HG03460 (cell line): ENCODE data around the gene RDH11.
"Not testable (repeated sequence)": the region's sequence is repeated elsewhere in the genome, so short reads cannot be mapped to it uniquely, and the experiment has no call there.

ENCODE experiments used
- ATAC-seq: cut with Tn5 transposase; IDR thresholded peaks from one replicate; pipeline ENCODE4 v1.9.1; 2021; ENCODE audit not compliant: unreplicated experiment

Gene RDH11

GRCh38 chr14:67704484-67705089 is 9.0 kb upstream of the RDH11 start:
- peak; percentile 54 for ATAC-seq

GRCh38 chr14:67703997-67704396 is 8.4 kb upstream of the RDH11 start:
- ATAC-seq = no peak

GRCh38 chr14:67701492-67701891 is 5.9 kb upstream of the RDH11 start, which contains the start of gene RDH12:
Gene RDH12 (plus strand): TSS chr14:67701886. CDS start chr14:67722643, 20,757 bp downstream.
- ATAC-seq = not testable (repeated sequence)

- no peak for ATAC-seq
Observed at GRCh38 chr14:67698179-67698578, 2.6 kb upstream of the RDH11 start.

DNA sequence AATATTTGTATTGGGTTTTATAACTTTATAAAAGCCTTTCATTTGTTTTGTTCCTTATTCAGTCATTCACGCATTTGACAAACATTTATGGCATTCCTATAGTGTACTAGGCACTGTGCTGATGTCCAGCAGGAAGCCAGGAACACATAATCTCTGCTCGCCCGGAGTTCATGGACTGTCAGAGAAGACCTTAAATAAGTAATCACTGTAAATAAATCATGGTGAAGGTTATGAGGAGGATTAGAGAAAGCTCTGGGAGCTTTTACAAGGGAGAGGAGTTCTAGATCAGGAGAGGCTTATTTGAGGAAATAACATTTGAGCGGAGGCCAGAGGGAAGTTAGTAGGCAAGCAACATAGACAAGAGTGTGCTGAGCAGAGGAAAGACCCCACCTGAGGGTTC is 1.4 kb upstream of the RDH11 start:
- ATAC-seq = no peak

DNA sequence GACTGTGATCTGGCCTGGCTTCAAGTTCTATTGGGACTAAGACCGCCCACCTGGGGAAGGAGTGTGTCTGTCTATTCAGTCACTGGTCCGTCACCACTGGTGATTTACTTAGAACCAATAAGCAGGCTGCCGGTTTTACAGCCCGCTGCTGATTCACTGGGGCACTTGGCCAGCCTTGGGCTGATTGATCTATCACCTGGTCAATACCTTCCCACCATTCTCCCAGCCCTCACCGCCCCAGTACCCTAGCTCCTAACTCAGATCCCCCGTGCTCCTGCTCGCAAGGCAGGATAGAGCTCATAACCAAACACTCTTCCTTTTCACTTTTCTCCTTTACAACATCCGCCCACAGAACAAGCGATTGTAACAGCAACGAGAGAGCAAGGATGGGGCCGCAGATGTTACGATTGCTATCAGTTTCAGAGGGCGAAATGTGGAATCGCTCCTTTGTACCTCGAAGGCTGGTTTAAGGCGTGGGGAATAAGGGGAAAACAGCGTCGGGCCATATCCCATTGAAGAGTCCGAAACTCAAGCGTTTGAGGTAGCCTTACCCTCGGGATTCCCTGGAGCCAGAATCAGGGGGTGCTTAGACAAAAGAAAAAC is 672 bp downstream of the RDH11 start:
- peak; percentile 90 for ATAC-seq

DNA sequence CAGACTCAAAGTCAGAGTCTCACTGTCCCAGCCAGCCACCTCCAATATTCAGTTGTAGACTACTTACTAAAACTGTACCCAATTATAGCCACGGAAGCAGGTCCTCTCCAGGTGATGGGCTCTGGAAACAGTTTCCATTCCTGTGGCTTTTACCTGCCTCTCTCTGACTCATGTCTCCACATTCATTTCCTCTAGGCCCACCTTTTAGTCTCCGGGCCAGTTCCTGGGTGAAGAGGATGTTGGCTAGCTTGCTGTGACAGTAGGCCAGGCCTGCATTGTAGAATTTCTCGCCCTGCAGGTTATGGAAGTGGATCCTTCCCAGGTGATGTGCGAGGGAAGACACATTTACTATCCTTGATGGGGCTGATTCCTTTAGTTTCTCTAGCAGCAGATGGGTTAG is 5.6 kb downstream of the RDH11 start:
- no peak for ATAC-seq

GRCh38 chr14:67683842-67684241 is 11.7 kb downstream of the RDH11 start:
- ATAC-seq = no peak

- no peak for ATAC-seq
Observed at GRCh38 chr14:67680941-67681340, 14.6 kb downstream of the RDH11 start.

- ATAC-seq = peak; percentile 91
Observed at GRCh38 chr14:67680121-67680602, 15.4 kb downstream of the RDH11 start.

DNA sequence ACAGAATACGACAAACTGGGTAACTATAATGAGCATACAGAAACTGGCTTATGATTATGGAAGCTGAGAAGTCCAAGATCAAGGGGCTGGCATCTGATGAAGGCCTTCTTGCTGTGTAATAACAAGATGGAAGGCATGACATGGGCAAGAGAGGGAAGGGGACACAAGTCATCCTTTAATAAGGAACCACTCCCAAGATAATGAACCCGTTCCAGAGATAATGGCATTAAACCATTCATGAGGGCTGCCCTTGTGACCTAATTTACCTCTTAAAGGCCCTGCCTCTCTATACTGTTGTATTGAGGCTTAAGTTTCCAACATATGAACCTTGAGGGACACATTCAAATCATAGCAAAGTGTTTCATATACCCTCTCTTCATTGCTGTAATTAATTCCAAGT is 16.6 kb downstream of the RDH11 start:
- ATAC-seq = no peak

DNA sequence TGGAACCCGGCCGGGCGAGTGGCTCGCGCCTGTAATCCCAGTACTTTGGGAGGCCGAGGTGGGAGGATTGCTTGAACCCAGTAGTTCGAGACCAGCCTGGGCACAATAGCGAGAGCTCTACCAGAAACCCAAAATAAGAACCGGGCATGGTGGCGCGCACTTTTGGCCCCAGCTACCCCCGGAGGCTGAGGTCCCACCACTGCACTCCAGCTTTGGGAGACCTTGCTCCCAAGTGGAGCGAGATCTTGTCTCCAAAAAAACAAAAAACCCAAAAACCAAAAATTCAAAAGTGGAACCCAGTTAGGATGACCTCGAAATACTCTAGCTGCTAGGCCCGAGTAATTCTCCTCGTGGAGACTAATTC is 20.4 kb downstream of the RDH11 start:
- ATAC-seq = no peak

GRCh38 chr14:67674480-67675218 is 20.9 kb downstream of the RDH11 start, which contains the start of gene VTI1B:
Gene VTI1B (minus strand): TSS chr14:67674632. CDS start chr14:67674489, 143 bp downstream.
- ATAC-seq = peak; percentile 88

DNA sequence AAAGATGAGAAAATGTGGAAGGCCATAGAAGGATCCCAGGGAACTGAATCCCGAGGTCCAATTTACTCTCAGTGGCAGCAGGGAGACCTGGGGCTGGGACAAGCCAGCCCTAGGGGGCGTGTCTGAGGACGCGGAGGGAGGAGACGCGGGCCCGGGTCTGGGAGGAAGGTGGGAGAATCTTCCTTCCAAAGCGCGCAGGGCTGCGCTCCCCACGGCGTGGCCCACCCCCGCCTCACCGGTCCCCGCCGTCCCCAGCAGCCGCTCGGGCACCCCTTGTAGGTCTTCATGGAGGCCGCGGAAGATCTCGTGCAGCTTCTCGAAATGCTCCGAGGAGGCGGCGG is 21.5 kb downstream of the RDH11 start:
- peak; percentile 50 for ATAC-seq

DNA sequence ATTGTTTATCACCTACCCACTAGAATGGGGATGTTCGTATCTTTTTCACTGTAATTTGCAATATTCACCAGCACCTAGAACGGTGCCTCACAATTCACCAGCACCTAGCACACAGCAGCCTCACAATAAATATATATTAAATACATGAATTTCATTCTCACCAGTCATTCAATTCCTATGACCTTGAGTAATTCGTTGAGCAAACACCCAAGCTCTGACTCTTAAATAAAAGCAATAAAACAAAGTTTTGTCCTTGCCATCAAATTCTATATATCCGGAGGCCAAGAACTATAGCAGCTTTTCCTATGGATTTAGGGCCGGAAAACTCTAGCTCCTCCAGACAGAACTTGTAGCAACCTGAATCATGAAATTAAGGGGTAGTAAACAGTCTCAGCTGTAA is 22.1 kb downstream of the RDH11 start:
- ATAC-seq = no peak

- peak; percentile 55 for ATAC-seq
Observed at GRCh38 chr14:67668559-67668958, 27.0 kb downstream of the RDH11 start.

GRCh38 chr14:67666750-67667449 is 28.7 kb downstream of the RDH11 start:
- ATAC-seq = no peak

GRCh38 chr14:67665868-67666267 is 29.7 kb downstream of the RDH11 start:
- ATAC-seq = no peak

DNA sequence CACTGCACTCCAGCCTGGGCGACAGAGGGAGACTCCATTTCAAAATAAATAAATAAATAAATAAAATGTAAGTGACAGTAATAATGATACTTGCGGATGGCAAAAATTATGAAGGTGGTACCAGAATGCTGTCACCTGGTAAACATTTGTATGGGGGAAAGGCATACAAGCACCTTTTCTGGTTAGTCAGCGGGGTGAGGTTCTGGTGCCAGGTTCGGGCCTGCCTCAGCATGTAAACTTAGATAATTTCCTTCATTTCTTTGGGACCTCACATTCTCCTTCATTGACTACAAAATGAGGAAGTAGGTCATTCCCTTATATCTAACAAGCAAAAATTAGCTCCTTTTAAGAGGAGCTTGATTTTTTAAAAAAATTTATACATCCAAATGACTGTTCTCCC is 31.9 kb downstream of the RDH11 start:
- ATAC-seq = no peak

GRCh38 chr14:67653651-67654280 is 41.8 kb downstream of the RDH11 start:
- ATAC-seq = no peak

DNA sequence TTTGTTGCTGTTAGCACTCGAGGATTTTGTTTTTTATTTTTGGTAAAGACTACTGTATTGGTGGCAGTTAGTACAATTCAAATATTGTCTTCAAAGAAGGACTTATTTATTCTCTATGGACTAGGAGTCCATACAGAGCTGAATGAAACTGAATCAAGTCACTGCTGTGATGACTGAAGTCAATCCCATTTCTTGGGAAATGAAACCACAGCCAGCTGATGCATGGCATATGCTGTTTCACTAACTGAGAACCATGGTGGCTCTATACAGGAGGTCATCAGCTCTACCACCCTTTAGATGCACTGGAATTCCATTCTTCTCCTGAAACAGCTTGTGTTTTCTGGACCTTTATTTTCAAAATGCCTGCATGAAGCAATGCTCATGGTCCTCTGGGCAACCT is 43.4 kb downstream of the RDH11 start:
- no peak for ATAC-seq
